ENCODE data around the gene WDR18.

DNA sequence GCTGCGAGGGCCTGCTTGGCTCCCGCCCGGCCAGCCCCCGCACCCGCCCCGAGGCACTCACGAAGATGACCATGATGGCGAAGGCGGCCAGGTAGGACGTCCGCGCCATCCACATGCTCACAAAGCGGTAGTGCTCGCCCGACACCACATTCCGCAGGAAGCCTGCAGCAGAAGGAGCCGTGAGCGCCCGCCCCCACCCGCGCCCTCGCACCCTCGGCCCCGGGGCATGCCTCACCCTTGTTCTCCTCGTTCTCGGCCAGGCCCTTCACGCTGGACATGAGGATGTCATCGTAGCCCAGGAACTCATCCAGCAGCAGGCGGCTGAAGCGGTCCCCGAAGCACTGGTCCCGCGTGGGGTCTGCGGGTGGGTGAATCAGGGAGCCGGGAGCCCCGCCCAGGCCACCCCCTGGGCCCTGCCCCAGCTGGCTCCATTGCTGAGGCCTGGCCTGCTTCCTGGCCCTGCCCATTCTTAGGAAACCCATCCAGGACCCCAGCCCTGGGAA lies 27.7 kb downstream of the WDR18 start:
- no peak for TF ChIP-seq POLR2AphosphoS5 (IDR thresholded peaks at IDR 0.05; ENCODE audit: low read depth, low read length)
- TF ChIP-seq POLR2A (IDR thresholded peaks at IDR 0.05; ENCODE audit: low read depth, low read length): no peak
- no peak for TF ChIP-seq TAF1 (IDR thresholded peaks at IDR 0.05; ENCODE audit: low read depth, low read length)
